Keratinocyte (primary cell): ENCODE results near the gene KATNB1. TPM values are rescaled to one million over a fixed set of nuclear protein-coding genes. Genes with fewer than 3 reads are reported as not detected.

Experiments
- DNase-seq: peaks from one replicate; pipeline ENCODE4 v3.0.0-alpha.2; 2011; ENCODE audit warnings: low read depth, missing footprints, low spot score
- FAIRE-seq: peaks from 2 replicates; lab custom pipeline; 2011; peaks lifted over from hg19 to GRCh38; lab: Jason Lieb, UNC
- H2AFZ ChIP-seq: 2 replicates; pipeline ENCODE4 v1.6.0; 2012; ENCODE audit warnings: low read length, control low read depth, inconsistent platforms; ENCODE audit not compliant: control insufficient read depth
- H3K27ac ChIP-seq: 2 replicates; pipeline ENCODE4 v1.5.1; 2011; ENCODE audit warnings: low read length; ENCODE audit not compliant: control insufficient read depth, insufficient read depth
- H3K27me3 ChIP-seq: 3 replicates; pipeline ENCODE4 v1.6.0; 2011; ENCODE audit warnings: low read length; ENCODE audit not compliant: control insufficient read depth, insufficient read depth; ENCODE audit errors: extremely low read depth
- H3K36me3 ChIP-seq, 2 experiments: 2 replicates in 1 of 2; 3 replicates in 1 of 2; pipeline ENCODE4 v1.5.1; 2011; ENCODE audit warnings: low read length in 2 of 2, mild to moderate bottlenecking in 1 of 2; ENCODE audit not compliant: control insufficient read depth in 2 of 2, insufficient read depth in 2 of 2; ENCODE audit errors: extremely low read depth in 1 of 2
- H3K4me1 ChIP-seq: 3 replicates; pipeline ENCODE4 v1.5.1; 2011; ENCODE audit warnings: low read length; ENCODE audit not compliant: control insufficient read depth, insufficient read depth; ENCODE audit errors: extremely low read depth
- H3K4me2 ChIP-seq: 3 replicates; pipeline ENCODE4 v1.6.0; 2011; ENCODE audit warnings: low read depth, low read length; ENCODE audit not compliant: control insufficient read depth, insufficient read depth; ENCODE audit errors: extremely low read depth
- H3K4me3 ChIP-seq, 3 experiments: fragments of 200-600 bp in 1 of 3; sonication (generic) in 1 of 3; 2 replicates in 2 of 3; 3 replicates in 1 of 3; pipeline ENCODE4 v1.5.1; 2011 to 2016; ENCODE audit warnings: low read length in 3 of 3, mild to moderate bottlenecking in 3 of 3, control low read depth in 2 of 3, inconsistent platforms in 1 of 3, low read depth in 1 of 3, mixed read lengths in 1 of 3, mixed run types in 1 of 3, moderate library complexity in 1 of 3; ENCODE audit not compliant: control insufficient read depth in 2 of 3, insufficient read depth in 2 of 3; ENCODE audit errors: extremely low read depth in 1 of 3
- H3K79me2 ChIP-seq: 2 replicates; pipeline ENCODE4 v1.6.0; 2012; ENCODE audit warnings: low read length; ENCODE audit not compliant: control insufficient read depth, insufficient read depth
- H3K9ac ChIP-seq: 3 replicates; pipeline ENCODE4 v1.6.0; 2011; ENCODE audit warnings: low read length; ENCODE audit not compliant: control insufficient read depth, insufficient read depth; ENCODE audit errors: extremely low read depth
- H3K9me1 ChIP-seq: 3 replicates; pipeline ENCODE4 v1.6.0; 2011; ENCODE audit warnings: low read length; ENCODE audit not compliant: control insufficient read depth, insufficient read depth; ENCODE audit errors: extremely low read depth
- H3K9me3 ChIP-seq: 2 replicates; pipeline ENCODE4 v1.5.1; 2012; ENCODE audit warnings: low read depth, low read length; ENCODE audit not compliant: control insufficient read depth
- H4K20me1 ChIP-seq: 3 replicates; pipeline ENCODE4 v1.6.0; 2011; ENCODE audit warnings: low read length; ENCODE audit not compliant: control insufficient read depth, insufficient read depth; ENCODE audit errors: extremely low read depth
- EZH2 ChIP-seq: IDR thresholded peaks from one replicate; pipeline ENCODE4 v1.6.1; 2012; ENCODE audit warnings: inconsistent platforms, mild to moderate bottlenecking, low read length, moderate library complexity
- dilution Hi-C: fragments of 300-500 bp; cut with MboI; formaldehyde crosslinking; loops from one replicate; pipeline ENCODE4 v1.7.0; 2020; ENCODE audit warnings: low sequenced_read_pairs; ENCODE audit not compliant: extremely low pct_ligation_motif_present
- polyA plus RNA-seq, 5 experiments: library from polyadenylated mRNA; depleted of rRNA in 3 of 5; stranded (reverse) in 3 of 5; stranded (forward) in 1 of 5; unstranded in 1 of 5; fragments of >200 nt; gene quantifications; 1 replicate in 1 of 5; 2 replicates in 3 of 5; 3 replicates in 1 of 5; pipeline versions ENCODE4 v1.2.1 to v1.2.3, GENCODE V29; 2011 to 2012; ENCODE audit warnings: missing spikeins in 2 of 5, low read depth in 1 of 5, low replicate concordance in 1 of 5
- TF ChIP-seq, protein P1 (sequence below), 3 experiments: IDR thresholded peaks in 1 of 3; conservative IDR thresholded peaks in 1 of 3; optimal IDR thresholded peaks in 1 of 3; 2 replicates in 2 of 3; 3 replicates in 1 of 3; pipeline versions ENCODE3 to v1.5.1; 2011; ENCODE audit warnings: low read length in 3 of 3, mild to moderate bottlenecking in 3 of 3, moderate library complexity in 2 of 3, control low read depth in 1 of 3, inconsistent platforms in 1 of 3; ENCODE audit not compliant: insufficient read depth in 2 of 3; ENCODE audit errors: extremely low read depth in 1 of 3

KATNB1 gene
- polyA plus RNA-seq, 1 donor (not counting 4 experiments of a cell fraction or from before 2014, with no cell fraction given): 18.9 TPM

DNA sequence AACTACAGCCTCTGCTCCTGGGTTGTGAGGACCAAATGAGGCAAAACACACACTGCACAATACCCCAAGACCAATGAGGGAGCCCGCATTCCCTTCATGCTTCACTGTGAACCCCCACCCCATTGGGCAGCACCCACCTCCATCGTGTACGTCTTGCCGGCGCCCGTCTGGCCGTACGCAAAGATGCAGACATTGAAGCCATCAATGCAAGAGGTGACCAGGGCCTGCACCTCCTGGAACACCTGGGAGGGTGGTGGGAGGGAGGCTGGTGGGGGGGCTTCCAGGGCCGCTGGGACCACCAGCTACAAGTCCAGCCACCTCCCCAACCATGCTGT is 28.4 kb downstream of the KATNB1 start:
- H3K36me3 ChIP-seq: peaks cover 18 to 51% of the 10 kb centered on the region in 2 experiments
- peak overlapping the region; percentile 92 for H3K27ac ChIP-seq
- dilution Hi-C loops: no loop called here

DNA sequence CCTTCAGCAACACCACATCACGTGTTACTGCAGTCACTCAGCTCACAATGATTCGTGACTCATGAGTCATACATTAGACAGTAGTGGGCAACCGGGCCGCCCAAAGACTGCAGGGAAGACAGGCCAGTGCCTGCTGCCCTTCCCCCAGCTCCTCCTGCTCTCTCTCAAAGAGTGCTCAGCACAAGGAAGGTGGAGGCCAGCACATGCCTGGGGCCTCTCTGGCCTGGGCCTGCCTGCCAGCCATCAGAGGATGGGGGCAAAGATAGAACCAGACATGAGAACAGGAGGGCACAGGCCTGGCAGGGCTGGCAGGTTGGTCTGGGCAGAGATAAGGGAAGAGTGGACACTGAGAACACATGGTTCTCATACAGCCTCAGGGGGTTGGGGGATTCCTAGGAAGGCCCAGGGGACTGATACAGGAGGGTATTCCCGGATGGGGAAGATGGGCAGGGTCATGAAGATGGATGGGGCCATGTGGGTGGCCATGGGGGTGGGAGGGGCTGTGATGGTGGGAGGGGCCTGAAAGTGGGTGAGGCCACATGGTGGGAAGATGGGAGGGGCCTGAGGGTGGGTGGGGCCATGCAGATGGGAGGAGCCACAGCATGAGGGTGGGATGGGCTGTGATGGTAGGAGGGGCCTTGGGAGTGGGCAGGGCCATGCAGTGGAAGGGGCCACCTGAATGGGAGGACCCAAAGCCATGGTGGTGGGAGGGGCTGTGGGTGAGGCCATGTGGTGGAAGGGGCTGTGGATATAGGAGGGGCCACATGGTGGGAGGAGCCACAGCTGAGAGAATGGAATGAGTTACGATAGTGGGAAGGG is 29.0 kb downstream of the KATNB1 start:
- peak overlapping the region; percentile 75 for H3K9ac ChIP-seq
- H2AFZ ChIP-seq: peak overlapping the region; percentile 49
- DNase-seq: peak; percentile 93
- H3K36me3 ChIP-seq: peaks cover 19 to 48% of the 10 kb centered on the region in 2 experiments
- H3K9me3 ChIP-seq: no peaks in the 10 kb centered on the region
- peak overlapping the region; percentile 67 for H3K4me2 ChIP-seq
- peak; percentile 94 for FAIRE-seq
- TF ChIP-seq, protein P1, sequence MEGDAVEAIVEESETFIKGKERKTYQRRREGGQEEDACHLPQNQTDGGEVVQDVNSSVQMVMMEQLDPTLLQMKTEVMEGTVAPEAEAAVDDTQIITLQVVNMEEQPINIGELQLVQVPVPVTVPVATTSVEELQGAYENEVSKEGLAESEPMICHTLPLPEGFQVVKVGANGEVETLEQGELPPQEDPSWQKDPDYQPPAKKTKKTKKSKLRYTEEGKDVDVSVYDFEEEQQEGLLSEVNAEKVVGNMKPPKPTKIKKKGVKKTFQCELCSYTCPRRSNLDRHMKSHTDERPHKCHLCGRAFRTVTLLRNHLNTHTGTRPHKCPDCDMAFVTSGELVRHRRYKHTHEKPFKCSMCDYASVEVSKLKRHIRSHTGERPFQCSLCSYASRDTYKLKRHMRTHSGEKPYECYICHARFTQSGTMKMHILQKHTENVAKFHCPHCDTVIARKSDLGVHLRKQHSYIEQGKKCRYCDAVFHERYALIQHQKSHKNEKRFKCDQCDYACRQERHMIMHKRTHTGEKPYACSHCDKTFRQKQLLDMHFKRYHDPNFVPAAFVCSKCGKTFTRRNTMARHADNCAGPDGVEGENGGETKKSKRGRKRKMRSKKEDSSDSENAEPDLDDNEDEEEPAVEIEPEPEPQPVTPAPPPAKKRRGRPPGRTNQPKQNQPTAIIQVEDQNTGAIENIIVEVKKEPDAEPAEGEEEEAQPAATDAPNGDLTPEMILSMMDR (optimal IDR thresholded peaks at IDR 0.05 in 1 of 3, IDR thresholded peaks at IDR 0.05 in 1 of 3, conservative IDR thresholded peaks at IDR 0.05 in 1 of 3; ENCODE audit: extremely low read depth in 1 of 3, insufficient read depth in 2 of 3, low read length in 3 of 3): no peak
- no peak for TF ChIP-seq EZH2
- peak overlapping the region; percentile 92 for H3K27ac ChIP-seq
- dilution Hi-C loops: no loop called here
- H3K4me1 ChIP-seq: peaks cover 18% of the 10 kb centered on the region
- H4K20me1 ChIP-seq: no peaks in the 10 kb centered on the region
- H3K27me3 ChIP-seq: no peaks in the 10 kb centered on the region
- no peaks in the 10 kb centered on the region for H3K9me1 ChIP-seq
- H3K4me3 ChIP-seq: no peak overlapping the region
- H3K79me2 ChIP-seq: no peaks in the 10 kb centered on the region

More for the DNA sequence above, 28.4 kb downstream of the KATNB1 start:
- Histone ChIP-seq H3K79me2 (no peaks in the 10 kb centered on the region), H3K27me3 (no peaks in the 10 kb centered on the region), H4K20me1 (no peaks in the 10 kb centered on the region), H3K4me3 (no peak overlapping the region), H2AFZ (no peak overlapping the region), H3K9ac (peak overlapping the region; percentile 19), H3K9me3 (no peaks in the 10 kb centered on the region), H3K9me1 (no peaks in the 10 kb centered on the region), H3K4me1 (peaks cover 21% of the 10 kb centered on the region), H3K4me2 (no peak overlapping the region)
- no peak for FAIRE-seq
- no peak for TF ChIP-seq EZH2
- TF ChIP-seq, protein P1 (optimal IDR thresholded peaks at IDR 0.05 in 1 of 3, IDR thresholded peaks at IDR 0.05 in 1 of 3, conservative IDR thresholded peaks at IDR 0.05 in 1 of 3; ENCODE audit: extremely low read depth in 1 of 3, insufficient read depth in 2 of 3, low read length in 3 of 3): no peak
- DNase-seq: no peak
